Jurkat, Clone E6-1 (cell line): ENCODE measurements around the gene ECM1. TPM values are rescaled to one million over a fixed set of nuclear protein-coding genes. Genes with fewer than 3 reads are reported as not detected.

ENCODE experiments used
- DNase-seq: peaks from one replicate; pipeline ENCODE4 v3.0.0-alpha.2; 2011; ENCODE audit warnings: low read depth, low spot score
- H3K4me3 ChIP-seq: 2 replicates; pipeline ENCODE4 v1.5.1; 2011; ENCODE audit warnings: mild to moderate bottlenecking, low read length, control low read depth, moderate library complexity
- polyA plus RNA-seq: library from polyadenylated mRNA; unstranded; fragments of >200 nt; gene quantifications from one replicate; pipeline ENCODE4 v1.2.1, GENCODE V29; 2012; ENCODE audit warnings: missing spikeins; ENCODE audit not compliant: insufficient read length, insufficient read depth

ECM1 gene
- 1.2 TPM for polyA plus RNA-seq

DNA sequence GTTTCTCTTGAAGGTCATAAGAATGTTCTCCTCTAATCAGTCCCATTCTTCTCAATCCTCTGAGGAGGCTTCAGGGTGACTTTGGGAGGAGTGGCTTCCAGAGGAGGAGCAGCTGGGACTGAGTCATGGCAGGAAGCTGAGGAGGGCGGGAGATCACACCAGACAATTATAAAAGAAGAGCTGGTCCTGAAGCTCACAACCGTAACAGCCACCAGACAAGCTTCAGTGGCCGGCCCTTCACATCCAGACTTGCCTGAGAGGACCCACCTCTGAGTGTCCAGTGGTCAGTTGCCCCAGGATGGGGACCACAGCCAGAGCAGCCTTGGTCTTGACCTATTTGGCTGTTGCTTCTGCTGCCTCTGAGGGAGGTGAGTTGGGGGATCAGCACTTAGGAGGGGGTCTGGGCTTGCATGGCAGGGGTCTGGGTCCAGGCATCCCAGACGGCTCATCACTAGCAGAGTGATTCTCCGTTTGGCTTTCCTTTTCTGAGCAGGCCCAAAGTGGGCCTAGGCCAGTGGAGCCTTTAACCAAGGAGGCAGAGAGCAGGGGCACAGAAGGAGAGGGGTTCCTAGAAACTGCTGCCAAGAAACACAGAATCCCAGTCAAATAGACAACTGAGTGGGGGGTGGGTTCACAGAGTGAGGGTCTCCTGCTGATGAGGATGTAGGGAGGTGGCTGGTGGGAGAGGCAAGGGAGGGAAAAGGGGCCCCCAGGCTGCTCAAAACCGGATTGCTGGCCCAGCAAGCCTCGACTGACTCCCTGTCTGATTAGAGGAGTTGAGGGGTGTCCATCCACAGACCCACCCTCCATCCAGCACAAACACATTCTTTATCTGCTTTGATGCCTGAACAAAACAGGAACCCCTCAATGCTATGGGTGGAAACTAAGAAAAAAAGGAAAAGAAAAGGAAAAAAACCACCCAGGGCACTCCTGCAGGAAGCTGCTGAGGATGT is at the start of gene ECM1:
TSS of gene ECM1 (plus strand) at position 198 of the 953 bp plus-strand sequence. CDS start at position 299, 101 bp downstream.
- DNase-seq, result no peak
- H3K4me3 ChIP-seq, result no peak within 1 kb of the TSS

DNA sequence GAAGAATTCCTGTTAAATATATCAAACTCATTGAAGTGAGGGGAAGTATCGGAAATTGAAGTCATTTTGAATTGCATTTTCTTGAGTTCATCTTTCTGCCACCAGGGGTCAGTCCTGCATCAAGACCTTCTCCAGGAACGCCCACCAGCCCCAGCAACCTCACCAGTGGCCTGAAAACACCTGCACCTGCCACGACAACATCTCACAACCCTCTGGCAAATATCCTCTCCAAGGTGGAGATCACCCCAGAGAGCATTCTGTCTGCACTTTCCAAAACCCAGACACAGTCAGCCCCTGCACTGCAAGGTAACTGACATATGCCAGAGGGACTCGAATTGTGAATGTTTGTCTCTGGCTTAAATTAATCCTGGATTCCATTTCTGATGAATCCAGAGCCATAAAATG is 43.5 kb upstream of the ECM1 start:
- DNase-seq, result peak; percentile 59
- H3K4me3 ChIP-seq, result no peak overlapping the region

DNA sequence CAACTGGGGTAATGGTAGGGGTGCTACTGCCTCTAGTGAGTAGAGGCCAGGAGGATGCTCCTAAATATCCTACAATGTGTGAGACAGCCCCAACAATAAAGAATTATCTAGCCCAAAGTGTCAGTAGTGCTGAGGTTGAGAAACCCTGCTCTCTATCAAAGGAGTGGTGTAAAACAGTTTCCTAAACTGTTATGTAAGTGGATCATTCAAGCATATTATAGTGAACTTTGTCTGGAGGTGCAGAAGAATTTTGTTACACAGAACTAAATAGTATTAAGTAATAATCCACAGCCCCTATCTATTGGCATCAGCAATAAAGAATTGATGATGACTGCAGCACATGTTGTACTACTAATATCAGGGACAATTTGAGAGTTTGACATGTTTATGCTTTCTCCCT is 40.9 kb upstream of the ECM1 start:
- H3K4me3 ChIP-seq, result no peak overlapping the region
- DNase-seq, result no peak

GRCh38 chr1:150469291-150469690 is 38.6 kb upstream of the ECM1 start:
- DNase-seq, result no peak
- no peak overlapping the region for H3K4me3 ChIP-seq

DNA sequence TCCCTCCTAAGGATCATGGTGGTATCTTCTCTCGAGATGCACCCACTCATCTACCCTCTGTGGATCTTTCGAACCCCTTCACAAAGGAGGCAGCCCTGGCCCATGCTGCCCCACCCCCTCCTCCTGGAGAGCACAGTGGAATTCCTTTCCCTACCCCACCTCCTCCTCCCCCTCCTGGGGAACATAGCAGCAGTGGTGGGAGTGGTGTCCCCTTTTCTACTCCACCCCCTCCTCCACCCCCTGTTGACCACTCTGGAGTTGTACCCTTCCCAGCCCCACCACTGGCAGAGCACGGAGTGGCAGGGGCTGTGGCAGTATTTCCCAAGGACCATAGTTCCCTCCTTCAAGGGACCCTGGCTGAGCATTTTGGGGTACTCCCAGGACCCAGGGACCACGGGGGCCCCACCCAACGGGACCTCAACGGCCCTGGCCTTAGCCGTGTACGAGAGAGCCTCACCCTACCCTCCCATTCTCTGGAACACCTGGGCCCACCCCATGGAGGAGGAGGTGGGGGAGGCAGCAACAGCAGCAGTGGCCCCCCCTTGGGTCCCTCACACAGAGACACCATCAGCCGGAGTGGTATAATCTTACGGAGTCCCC is 35.2 kb upstream of the ECM1 start:
- DNase-seq, result no peak
- H3K4me3 ChIP-seq, result no peak overlapping the region

DNA sequence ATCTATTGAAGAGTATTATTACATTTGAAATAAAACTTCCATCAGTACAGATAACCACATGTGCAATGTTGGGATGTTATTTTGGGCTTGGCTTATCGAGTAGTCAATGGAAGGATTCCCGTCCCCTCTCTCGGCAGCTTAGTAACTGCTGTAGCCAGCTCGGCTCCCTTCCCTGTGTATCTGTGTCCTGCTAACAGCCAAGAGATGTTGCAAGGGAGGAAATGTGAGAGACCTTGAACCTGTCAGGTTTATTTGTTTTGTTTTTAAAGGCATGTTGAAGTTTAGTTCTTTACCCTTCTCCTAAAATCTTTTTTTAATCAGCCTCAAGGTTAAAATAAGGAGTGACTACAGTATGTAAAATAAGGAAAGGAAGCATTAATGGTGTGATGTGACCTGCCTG is 34.2 kb upstream of the ECM1 start:
- no peak for DNase-seq
- H3K4me3 ChIP-seq, result no peak overlapping the region

GRCh38 chr1:150474869-150475268 is 33.0 kb upstream of the ECM1 start:
- DNase-seq, result no peak
- H3K4me3 ChIP-seq, result no peak overlapping the region

DNA sequence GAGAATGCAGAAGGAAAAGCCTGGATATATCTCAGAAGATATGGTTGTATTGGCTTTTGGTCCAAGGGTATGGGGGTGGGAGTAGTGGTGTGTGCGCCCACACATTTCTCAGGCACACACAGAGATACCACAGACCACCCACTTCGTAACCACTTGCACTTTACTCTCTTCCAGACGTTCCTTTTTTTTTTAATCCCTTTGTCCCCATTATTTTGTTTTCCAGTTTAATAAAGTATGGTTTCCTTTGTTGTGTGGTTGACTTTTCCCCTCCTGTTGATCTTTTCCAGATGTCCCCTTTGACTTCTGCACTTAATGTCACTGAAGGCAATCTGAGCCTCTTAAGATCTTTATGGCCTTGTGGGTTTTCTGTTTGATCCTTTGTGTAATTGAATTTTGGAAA is 31.2 kb upstream of the ECM1 start:
- H3K4me3 ChIP-seq, result no peak overlapping the region
- no peak for DNase-seq

DNA sequence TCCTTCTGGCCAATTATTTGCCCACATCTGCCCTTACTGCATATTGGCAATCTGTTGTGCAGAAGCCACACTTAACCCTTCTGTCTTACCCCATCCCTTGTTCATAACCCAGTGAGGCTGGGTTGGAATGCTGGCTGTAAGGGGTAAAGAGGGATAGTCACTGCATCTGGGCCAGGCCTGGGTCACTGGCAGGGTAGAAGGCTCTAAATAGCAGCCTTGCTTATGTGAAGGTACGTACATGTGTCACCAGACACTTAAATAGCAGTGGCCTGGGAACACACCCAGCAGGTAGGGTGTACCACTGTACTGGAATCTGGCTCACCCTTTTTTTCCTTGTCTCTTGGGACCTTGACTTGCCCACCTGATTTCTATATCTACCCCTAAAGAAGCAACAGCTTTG is 30.6 kb upstream of the ECM1 start:
- no peak for DNase-seq
- H3K4me3 ChIP-seq, result no peak overlapping the region

DNA sequence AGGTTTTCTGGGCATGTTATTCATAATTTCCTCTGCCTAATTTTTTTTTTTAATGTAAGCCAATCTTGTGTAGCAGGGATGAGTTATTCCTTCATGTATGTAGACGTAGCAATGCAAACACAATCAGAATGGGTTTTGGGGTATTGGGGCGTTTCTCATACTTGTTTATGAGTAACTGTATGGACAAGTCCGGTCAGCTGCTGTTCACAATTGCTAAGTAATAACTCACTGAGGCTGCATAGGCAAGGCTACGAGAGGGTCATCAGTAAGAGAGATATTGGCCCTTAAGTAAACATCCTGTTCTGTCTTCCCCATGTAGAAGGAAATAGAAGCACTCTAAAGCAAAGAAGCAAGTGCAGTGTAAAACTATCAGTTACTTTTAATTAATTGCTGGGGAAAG is 30.2 kb upstream of the ECM1 start:
- no peak overlapping the region for H3K4me3 ChIP-seq
- DNase-seq, result no peak

GRCh38 chr1:150479370-150479769 is 28.5 kb upstream of the ECM1 start:
- no peak for DNase-seq
- H3K4me3 ChIP-seq, result no peak overlapping the region

- DNase-seq, result no peak
- H3K4me3 ChIP-seq, result no peak overlapping the region
These were observed 28.0 kb upstream of the ECM1 start for GRCh38 chr1:150479927-150480352.

GRCh38 chr1:150484431-150484830 is 23.5 kb upstream of the ECM1 start:
- no peak for DNase-seq
- no peak overlapping the region for H3K4me3 ChIP-seq

GRCh38 chr1:150484861-150485260 is 23.0 kb upstream of the ECM1 start:
- no peak for DNase-seq
- no peak overlapping the region for H3K4me3 ChIP-seq

DNA sequence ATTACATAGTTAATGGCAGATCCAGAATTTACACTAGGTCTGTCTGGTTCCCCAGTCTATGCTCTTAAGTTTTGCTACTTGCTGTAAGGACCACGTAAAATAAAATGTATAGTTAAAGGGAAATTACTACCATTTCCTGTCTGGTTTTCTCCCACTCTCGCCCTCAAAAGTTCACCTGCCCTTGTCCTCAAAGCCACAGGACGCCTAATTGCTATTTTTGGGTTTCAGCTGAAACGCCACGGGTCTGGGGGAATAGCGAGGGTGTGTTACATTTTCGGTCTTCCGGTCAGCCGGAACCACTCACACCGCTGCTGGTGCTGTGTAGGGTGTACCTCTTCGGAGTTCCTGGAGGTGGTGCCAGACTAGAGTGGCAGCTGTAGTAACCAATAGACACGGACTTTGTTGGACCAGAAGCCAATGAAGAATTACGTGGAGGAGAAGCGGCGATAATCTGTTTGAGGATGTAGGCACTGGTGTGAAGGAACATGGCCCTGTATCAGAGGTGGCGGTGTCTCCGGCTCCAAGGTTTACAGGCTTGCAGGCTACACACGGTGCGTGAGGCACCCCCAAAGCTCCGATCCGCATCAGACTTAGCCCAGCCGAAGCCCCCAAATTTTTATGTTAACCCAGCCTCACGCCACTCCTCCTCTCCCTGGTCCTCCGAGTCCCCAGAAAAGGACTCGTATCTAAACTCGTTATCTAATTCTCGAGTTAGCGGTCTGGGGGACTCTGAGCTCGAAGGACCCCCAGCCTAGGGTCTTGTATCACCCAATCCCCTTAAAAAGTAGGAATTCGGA is 20.7 kb upstream of the ECM1 start, which contains the start of gene TARS2:
TSS of gene TARS2 (plus strand) at position 454 of the 797 bp plus-strand sequence. CDS start at position 486, 32 bp downstream.
- DNase-seq, result peak; percentile 98

DNA sequence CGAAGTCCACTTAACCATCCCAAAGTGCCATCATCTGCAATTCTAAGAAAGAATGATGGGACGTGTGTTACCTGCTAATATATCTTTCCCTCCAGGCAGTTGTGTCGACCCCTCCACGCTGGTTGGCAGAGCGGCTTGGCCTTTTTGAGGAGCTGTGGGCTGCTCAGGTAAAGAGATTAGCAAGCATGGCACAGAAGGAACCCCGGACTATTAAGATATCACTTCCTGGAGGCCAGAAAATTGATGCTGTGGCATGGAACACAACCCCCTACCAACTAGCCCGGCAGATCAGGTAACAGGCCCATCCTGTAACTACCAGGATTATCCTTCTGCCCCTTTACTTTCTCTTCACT is 20.2 kb upstream of the ECM1 start:
- no peak for DNase-seq

More for the DNA sequence above, 20.7 kb upstream of the ECM1 start, which contains the start of gene TARS2:
- peak within 1 kb of the TSS; percentile 84 for H3K4me3 ChIP-seq

GRCh38 chr1:150493175-150493574 is 14.7 kb upstream of the ECM1 start:
- DNase-seq, result no peak
- H3K4me3 ChIP-seq, result no peak overlapping the region

More for the DNA sequence above, 20.2 kb upstream of the ECM1 start:
- H3K4me3 ChIP-seq, result peak overlapping the region; percentile 84

- no peak overlapping the region for H3K4me3 ChIP-seq
- no peak for DNase-seq
These were observed 9.6 kb upstream of the ECM1 start for GRCh38 chr1:150498342-150498741.

GRCh38 chr1:150505431-150505830 is 2.5 kb upstream of the ECM1 start:
- H3K4me3 ChIP-seq, result no peak overlapping the region
- DNase-seq, result no peak
